Stimulated activated naive CD8-positive, alpha-beta T cell treated with anti-CD3 and anti-CD28 coated beads, Interleukin-15, amount 100 ng/mL, for 72 hours (primary cell): ENCODE data around the gene CHD3.

Experiments
- ATAC-seq: fragments of 150-1000 bp; cut with Tn5 transposase; 2 replicates; pipeline ENCODE4 v1.10.0; 2021; ENCODE audit warnings: mild to moderate bottlenecking, moderate library complexity
- DNase-seq, 2 donors: peaks; one replicate each; pipeline ENCODE4 v3.0.0; 2021 to 2022
- H3K27ac Mint-ChIP-seq, 2 donors: one replicate each; pipeline ENCODE4 v1.8.0; 2022; ENCODE audit warnings: mild to moderate bottlenecking in 2 of 2, mixed read lengths in 2 of 2, moderate library complexity in 2 of 2
- H3K27me3 Mint-ChIP-seq: one replicate; pipeline ENCODE4 v1.8.0; 2022; ENCODE audit warnings: mixed read lengths
- H3K4me1 Mint-ChIP-seq: one replicate; pipeline ENCODE4 v1.8.0; 2022; ENCODE audit warnings: mild to moderate bottlenecking, mixed read lengths
- H3K4me3 Mint-ChIP-seq, 2 donors: one replicate each; pipeline ENCODE4 v1.8.0; 2022; ENCODE audit warnings: mild to moderate bottlenecking in 2 of 2, mixed read lengths in 2 of 2, moderate library complexity in 1 of 2
- H3K9me3 Mint-ChIP-seq, 2 donors: one replicate each; pipeline ENCODE4 v1.8.0; 2022; ENCODE audit warnings: mixed read lengths in 2 of 2

Gene CHD3

DNA sequence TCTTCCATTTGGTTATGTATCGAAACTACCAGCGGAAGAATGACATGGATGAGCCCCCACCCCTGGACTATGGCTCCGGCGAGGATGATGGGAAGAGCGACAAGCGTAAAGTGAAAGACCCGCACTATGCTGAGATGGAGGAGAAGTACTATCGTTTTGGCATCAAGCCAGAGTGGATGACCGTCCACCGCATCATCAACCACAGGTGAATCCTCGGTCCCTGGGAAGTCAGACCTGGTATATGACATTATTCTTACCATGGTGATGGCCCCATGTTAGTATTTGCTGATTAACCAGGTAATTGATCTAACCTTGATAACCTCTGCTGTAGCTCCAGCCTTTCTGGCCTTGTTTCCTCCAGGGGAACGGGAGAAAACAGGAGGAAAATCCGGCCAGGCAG, 8.5 kb downstream of the CHD3 start:
- no peaks in the 10 kb centered on the region for H3K27me3 Mint-ChIP-seq
- DNase-seq = peak in 1 of 2 donors; percentile 3
- H3K27ac Mint-ChIP-seq = peak overlapping the region; percentile 28 to 72
- H3K4me3 Mint-ChIP-seq = no peak overlapping the region
- H3K9me3 Mint-ChIP-seq = no peaks in the 10 kb centered on the region
- ATAC-seq = no peak
- peaks cover 33% of the 10 kb centered on the region for H3K4me1 Mint-ChIP-seq

DNA sequence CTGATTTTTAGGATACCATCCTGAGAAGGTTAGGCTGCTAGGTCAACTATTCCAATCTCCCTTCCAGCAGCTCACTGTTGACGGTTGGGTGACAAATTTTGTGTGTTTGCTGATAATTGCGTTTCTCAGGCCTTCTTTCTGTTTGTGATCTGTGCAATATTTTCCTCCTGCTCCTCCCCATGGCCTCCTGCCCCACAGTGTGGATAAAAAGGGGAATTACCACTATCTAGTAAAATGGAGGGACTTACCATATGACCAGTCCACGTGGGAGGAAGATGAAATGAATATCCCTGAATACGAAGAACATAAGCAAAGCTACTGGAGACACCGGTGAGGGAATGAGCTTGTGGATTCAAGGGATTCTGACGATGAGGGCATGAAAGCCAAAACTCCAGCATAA, 9.2 kb downstream of the CHD3 start:
- Mint-ChIP-seq H3K4me3 (no peak overlapping the region), H3K4me1 (peaks cover 33% of the 10 kb centered on the region), H3K27me3 (no peaks in the 10 kb centered on the region), H3K27ac (peak overlapping the region in 1 of 2 donors; percentile 30), H3K9me3 (no peaks in the 10 kb centered on the region)
- ATAC-seq (peak; percentile 69), DNase-seq (peak in 1 of 2 donors; percentile 16)

DNA sequence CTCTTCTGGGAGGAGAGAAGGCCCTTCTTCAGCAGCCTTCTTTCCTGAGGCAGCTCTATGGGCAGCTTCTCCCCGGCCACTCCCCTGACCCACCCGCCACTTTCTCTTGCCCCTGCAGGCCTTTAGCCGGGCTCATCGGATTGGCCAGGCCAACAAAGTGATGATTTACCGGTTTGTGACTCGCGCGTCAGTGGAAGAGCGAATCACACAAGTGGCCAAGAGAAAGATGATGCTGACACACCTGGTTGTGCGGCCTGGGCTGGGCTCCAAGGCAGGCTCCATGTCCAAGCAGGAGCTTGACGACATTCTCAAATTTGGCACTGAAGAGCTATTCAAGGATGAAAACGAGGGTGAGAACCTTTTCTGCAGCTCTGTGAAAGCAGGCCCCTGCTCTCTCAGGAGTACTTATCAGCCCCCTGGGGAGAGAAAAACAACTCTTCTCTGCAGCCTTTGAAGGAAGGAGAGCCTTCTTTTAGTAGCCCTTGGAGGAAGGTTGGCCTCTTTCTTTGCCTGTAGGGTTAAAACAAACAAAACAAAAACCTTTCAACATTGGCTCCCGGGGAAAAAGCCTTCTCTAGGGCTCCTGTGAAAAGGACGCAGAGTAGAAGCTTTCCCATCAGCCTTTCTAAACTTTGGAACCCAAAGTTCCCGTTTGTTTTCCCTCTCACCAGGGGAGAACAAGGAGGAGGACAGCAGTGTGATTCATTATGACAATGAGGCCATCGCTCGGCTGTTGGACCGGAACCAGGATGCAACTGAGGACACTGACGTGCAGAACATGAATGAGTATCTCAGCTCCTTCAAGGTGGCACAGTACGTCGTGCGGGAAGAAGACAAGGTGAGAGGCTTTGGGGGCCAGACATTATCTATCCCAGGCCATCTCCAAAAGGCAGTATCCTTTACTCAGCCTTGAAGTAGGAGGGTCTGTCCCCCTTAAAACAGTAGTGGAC, 14.8 kb downstream of the CHD3 start:
- DNase-seq (no peak), ATAC-seq (no peak)
- Mint-ChIP-seq H3K27ac (no peak overlapping the region), H3K4me1 (no peaks in the 10 kb centered on the region), H3K27me3 (no peaks in the 10 kb centered on the region), H3K9me3 (no peaks in the 10 kb centered on the region), H3K4me3 (no peak overlapping the region)

DNA sequence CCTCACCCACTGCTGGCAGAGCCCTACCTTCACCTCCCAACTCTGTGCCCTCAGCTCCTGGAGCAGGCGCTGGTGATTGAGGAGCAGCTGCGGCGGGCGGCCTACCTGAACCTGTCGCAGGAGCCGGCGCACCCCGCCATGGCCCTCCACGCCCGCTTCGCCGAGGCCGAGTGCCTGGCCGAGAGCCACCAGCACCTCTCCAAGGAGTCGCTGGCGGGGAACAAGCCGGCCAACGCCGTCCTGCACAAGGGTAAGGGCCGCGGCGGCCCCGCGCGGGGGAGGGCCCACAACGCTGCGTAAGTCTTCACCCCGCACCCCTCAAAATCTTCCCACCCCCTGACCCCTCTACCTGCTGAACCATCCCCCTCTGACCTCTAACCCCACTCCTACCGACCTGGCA, 20.5 kb downstream of the CHD3 start:
- ATAC-seq (no peak), DNase-seq (no peak)
- Mint-ChIP-seq H3K27me3 (no peaks in the 10 kb centered on the region), H3K27ac (no peak overlapping the region), H3K9me3 (no peaks in the 10 kb centered on the region), H3K4me3 (no peak overlapping the region), H3K4me1 (peaks cover 9% of the 10 kb centered on the region)

DNA sequence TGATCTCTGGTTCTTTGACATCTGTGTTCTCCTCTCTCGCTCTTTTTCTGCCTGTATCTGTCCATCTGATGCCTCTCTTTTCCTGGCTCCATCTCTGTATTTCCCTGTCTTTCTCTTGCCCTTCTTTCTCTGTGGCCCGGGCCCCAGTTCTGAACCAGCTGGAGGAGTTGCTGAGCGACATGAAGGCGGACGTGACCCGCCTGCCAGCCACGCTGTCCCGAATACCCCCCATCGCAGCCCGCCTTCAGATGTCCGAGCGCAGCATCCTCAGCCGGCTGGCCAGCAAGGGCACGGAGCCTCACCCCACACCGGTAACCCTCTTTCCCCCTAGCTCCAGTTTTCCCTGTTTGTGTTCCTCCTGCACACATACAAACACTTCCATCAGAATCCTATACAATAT, 21.7 kb downstream of the CHD3 start:
- H3K4me3 Mint-ChIP-seq = no peak overlapping the region
- no peaks in the 10 kb centered on the region for H3K27me3 Mint-ChIP-seq
- no peak overlapping the region for H3K27ac Mint-ChIP-seq
- DNase-seq = no peak
- no peak for ATAC-seq
- peaks cover 17% of the 10 kb centered on the region for H3K4me1 Mint-ChIP-seq
- no peaks in the 10 kb centered on the region for H3K9me3 Mint-ChIP-seq

DNA sequence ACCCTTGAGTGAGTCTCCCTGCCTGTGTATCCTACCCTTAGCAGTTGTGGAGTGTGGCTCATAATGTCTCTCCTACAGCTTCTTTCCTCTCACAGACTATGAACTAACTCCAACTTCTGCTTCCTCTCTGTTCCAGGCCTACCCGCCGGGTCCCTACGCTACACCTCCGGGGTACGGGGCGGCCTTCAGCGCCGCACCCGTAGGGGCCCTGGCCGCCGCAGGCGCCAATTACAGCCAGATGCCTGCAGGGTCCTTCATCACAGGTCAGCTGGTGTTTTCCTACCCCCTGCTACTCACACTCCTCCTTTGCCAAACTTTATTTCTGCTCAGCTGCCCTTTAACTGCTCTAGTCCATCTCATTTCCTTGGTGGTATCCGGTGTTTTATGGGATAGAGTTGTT, 22.1 kb downstream of the CHD3 start:
- no peak for ATAC-seq

DNA sequence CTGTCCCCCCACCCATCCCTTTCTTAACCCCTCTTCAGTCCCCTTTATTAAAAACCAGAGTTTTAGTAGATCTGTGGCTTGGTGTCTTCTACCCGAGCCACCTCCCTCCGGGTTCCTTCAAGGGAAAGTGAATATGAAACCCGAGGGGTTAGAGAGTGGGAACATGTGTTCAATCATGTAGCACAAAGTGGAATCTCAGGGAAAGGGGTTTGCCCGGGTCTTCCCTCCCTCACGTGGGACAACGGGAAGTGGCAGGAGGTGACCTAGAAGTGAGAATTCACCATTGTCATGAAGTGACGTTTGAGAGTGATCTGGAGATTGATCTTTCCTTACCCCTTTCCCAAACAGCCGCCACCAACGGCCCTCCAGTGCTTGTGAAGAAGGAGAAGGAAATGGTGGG, 22.5 kb downstream of the CHD3 start:
- no peak for DNase-seq
- Mint-ChIP-seq H3K4me1 (peaks cover 20% of the 10 kb centered on the region), H3K9me3 (no peaks in the 10 kb centered on the region), H3K27me3 (no peaks in the 10 kb centered on the region), H3K27ac (peak overlapping the region in 1 of 2 donors; percentile 9), H3K4me3 (no peak overlapping the region)
- no peak for ATAC-seq

More for the DNA sequence above, 22.1 kb downstream of the CHD3 start:
- Mint-ChIP-seq H3K27me3 (no peaks in the 10 kb centered on the region), H3K27ac (peak overlapping the region in 1 of 2 donors; percentile 9), H3K4me3 (no peak overlapping the region), H3K4me1 (peaks cover 19% of the 10 kb centered on the region), H3K9me3 (no peaks in the 10 kb centered on the region)
- no peak for DNase-seq

DNA sequence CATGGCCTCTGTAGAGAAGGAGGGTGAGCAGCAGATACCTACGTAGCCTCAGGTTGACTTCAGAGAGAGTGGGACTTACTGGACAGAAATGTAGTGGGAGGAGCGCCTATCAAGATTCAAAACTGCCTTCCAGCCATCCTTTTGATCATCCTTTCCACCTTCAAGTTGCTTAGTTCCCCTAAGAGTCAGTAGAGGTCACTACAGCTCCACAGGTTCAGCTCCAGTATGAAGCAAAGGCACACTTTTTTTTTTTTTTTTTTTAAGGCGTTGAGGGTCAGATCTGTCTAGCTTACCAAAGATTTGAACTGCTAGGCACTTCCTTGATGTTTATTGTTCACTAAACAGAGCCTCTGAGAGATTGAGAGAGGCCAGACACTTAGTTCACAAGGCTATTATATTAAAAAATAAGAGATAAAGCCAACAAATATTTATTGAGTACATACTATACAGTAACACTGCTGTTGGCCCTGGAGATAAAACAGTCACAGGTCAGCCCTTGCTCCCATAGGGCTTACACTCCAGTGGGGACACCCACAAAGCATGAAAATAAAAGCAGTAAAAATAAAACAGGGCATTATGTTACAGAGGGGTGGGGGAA, 24.4 kb downstream of the CHD3 start:
- ATAC-seq = peak; percentile 59
- peaks cover 30% of the 10 kb centered on the region for H3K4me1 Mint-ChIP-seq
- no peaks in the 10 kb centered on the region for H3K27me3 Mint-ChIP-seq
- no peak overlapping the region for H3K4me3 Mint-ChIP-seq
- H3K9me3 Mint-ChIP-seq = no peaks in the 10 kb centered on the region
- peak; percentile 54 to 64 for DNase-seq
- peak overlapping the region in 1 of 2 donors; percentile 43 for H3K27ac Mint-ChIP-seq

DNA sequence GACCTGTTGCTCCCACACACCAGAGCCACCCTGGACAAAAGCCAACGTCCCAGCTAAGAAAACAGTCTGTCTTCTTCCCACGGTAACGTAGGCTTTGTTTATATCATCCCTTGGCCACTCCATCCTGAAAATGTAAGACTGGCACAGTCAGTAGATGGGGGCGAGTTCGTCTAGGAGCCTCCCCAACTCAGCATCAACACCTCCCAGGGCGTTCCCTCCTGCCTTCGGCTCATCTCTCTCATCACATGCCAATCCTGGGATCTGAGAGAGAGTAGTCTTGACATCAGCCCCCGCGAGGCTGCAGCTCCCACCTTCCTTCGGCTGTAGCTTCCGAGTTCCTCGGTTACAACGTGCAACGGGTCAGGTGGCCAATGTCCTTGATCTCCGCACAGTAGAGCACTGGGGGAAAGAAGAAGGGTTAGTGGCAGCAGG, 26.6 kb downstream of the CHD3 start:
- Mint-ChIP-seq H3K4me3 (peak overlapping the region; percentile 87 to 95), H3K27ac (peak overlapping the region; percentile 45 to 87), H3K9me3 (no peaks in the 10 kb centered on the region), H3K4me1 (peaks cover 30% of the 10 kb centered on the region), H3K27me3 (no peaks in the 10 kb centered on the region)
- DNase-seq (no peak), ATAC-seq (no peak)

DNA sequence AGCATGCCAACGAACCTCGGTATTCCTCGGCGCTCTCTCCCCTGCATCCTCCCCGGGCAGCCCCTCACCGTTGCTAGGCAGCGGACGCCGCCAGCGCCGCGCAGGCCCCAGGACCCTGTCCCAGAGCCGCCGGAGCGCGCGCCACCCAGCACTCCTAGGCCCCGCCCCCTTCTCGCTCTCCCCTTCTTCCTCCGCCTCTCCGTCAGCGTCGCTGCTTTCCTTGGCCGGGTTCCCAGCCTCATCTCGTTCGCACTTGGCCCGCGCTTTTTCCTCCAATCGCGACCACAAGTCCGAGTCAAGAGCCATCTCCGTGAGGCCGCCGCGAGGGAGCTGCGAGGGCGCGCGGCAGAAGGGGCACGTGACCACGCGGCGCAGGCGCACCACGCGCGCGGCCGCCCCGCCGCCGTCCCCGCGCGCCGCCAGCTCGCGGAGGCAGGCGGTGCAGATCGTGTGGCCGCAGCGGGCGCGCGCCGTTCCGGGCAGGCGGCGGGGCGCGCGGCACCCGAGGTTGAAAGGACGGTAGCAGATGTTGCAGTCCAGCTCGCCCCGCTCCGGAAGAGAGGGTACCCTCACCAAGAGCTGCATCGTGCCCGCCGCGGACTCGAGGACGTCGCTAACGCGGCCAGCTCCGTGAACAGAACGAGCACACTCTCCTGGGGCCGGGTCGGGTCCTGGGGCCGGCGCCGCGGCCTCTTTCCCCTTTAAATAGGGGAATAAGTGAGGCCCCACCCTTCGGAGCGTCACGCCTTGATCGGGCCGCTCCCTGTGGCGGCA, 27.2 kb downstream of the CHD3 start, which contains the start of gene RNF227:
TSS of gene RNF227 (minus strand) at position 679 of the 774 bp plus-strand sequence. CDS start at position 585, 94 bp downstream.
- Mint-ChIP-seq H3K4me3 (peak within 1 kb of the TSS; percentile 87 to 95), H3K27me3 (no peaks in the 10 kb centered on the region), H3K9me3 (no peaks in the 10 kb centered on the region), H3K27ac (peak within 1 kb of the TSS; percentile 85 to 87), H3K4me1 (peaks cover 30% of the 10 kb centered on the region)
- ATAC-seq = peak; percentile 88
- DNase-seq = peak; percentile 87 to 93

DNA sequence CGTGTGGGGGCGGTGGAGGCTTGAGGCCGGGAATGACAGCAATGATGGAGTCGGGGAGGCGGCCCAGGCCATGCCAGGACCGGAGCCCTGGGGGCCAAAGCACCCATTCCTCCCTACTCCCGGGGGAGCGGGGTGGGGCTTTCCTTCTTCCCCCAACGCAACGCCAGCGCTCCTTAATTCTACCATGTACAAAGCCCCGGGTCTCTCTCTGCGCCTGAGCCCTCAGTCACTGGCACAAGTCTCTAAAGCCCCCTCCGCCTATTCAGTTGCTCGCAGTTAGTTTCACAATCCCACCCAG, 27.7 kb downstream of the CHD3 start:
- ATAC-seq = no peak
- Mint-ChIP-seq H3K4me3 (peak overlapping the region; percentile 87 to 95), H3K27me3 (no peaks in the 10 kb centered on the region), H3K27ac (peak overlapping the region in 1 of 2 donors; percentile 85), H3K9me3 (no peaks in the 10 kb centered on the region), H3K4me1 (peaks cover 31% of the 10 kb centered on the region)
- DNase-seq = no peak

DNA sequence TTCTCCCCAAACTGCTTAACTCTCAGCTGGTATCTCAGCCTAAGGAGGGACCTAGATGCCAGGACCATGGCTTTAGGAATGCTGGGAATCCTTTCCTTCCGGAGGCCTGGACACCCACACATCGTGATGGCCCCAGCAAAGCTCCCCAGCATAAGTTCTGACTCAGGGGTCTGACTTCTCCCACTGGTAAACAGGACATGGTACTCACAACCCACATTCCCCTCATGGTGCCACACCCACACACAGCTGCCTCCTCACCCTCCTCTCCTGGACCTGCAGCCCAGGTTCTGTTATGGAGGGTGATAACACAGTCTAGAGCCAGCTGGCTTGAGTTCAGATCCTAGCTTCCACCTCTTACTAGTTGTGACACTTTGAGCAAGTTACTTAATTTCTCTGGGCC, 28.2 kb downstream of the CHD3 start:
- H3K4me1 Mint-ChIP-seq = peaks cover 35% of the 10 kb centered on the region
- ATAC-seq = no peak

DNA sequence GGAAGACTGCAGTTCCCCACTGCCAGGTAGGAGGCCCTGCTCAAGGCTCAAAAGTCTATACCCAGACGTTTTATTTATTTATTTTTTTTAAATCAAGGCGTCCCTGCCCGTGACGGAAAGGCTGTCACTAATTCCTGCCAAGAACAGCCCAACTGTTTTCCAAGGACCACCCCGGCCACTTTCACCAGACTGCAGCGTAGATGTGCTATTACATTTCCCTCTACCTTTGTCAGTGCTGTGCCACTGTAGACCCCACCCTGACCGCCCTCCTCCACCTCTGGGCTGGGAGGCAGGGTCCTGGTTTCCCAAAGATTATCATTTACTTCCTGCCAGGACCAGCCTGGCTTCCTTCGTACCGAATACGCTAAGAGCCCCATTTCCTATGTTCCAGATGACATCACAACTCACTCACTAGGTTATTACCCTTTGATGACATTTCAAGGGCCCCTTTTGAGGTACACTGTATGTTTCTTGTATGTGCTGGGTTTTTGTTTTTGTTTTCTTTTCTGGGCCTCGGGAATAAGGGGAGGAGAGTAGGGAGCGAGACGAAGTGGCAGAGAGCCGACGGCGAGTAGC, 33.8 kb downstream of the CHD3 start:
- ATAC-seq = peak; percentile 82
- Mint-ChIP-seq H3K27ac (peak overlapping the region; percentile 59 to 79), H3K4me1 (peaks cover 25% of the 10 kb centered on the region), H3K4me3 (peak overlapping the region; percentile 75 to 85), H3K9me3 (no peaks in the 10 kb centered on the region), H3K27me3 (no peaks in the 10 kb centered on the region)
- DNase-seq = no peak

More for the DNA sequence above, 28.2 kb downstream of the CHD3 start:
- H3K9me3 Mint-ChIP-seq = no peaks in the 10 kb centered on the region
- no peak for DNase-seq
- H3K27ac Mint-ChIP-seq = peak overlapping the region; percentile 79 to 85
- H3K4me3 Mint-ChIP-seq = peak overlapping the region; percentile 87 to 95
- no peaks in the 10 kb centered on the region for H3K27me3 Mint-ChIP-seq

DNA sequence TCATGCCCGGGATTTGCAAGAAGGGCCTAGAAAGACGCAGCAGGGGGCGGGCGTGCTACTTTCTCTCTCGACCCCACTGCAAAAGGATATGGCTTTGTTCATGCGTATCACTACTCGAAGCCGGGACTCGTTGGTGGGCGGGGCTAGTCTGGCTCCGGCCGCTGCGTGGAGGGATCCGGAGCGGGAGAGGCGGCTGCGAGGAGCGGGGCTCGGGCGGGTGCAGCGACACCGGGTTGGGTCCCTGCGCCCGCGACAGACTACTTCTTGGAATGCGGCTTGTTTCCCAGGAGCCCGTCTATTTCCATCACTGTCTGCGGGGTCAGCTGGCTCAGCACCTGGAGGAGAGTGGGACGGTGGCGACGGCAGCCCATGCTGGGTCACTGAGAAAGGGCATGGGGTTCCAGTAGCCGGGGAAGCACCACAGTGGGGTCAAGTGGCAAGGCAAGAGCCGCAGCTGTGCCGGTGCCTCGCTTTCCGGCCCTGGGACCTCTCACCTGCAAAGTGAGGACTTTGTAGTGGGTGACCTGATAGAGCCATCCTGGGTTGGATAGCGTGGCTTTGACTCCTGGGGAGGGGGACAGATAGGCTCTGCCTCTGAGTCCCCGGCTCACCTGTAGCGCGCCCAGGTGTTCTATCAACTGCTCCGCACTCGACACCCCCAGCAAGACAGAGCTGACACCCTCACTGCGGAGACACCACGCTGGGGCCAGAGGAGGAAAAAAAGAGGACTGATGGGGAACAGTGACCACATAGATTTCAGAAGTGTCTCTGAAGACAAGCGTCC, 34.4 kb downstream of the CHD3 start:
- peaks cover 25% of the 10 kb centered on the region for H3K4me1 Mint-ChIP-seq
- ATAC-seq = peak; percentile 96

More for the DNA sequence above, 34.4 kb downstream of the CHD3 start:
- Mint-ChIP-seq H3K4me3 (peak overlapping the region; percentile 75 to 85), H3K9me3 (no peaks in the 10 kb centered on the region), H3K27me3 (no peaks in the 10 kb centered on the region), H3K27ac (peak overlapping the region; percentile 59 to 79)
- peak; percentile 70 to 85 for DNase-seq
